Endodermal cell (in vitro differentiated cells): ENCODE data around the gene DPM3. TPM values are rescaled to one million over a fixed set of nuclear protein-coding genes. Genes with fewer than 3 reads are reported as not detected.

Source experiments
- DNase-seq: peaks from one replicate; pipeline ENCODE4 v3.0.0-alpha.2; 2017
- H3K27ac ChIP-seq: 2 replicates; pipeline ENCODE4 v1.5.1; 2013; ENCODE audit warnings: mild to moderate bottlenecking, low read depth, low read length, moderate library complexity
- H3K27me3 ChIP-seq: 2 replicates; pipeline ENCODE4 v1.6.1; 2013; ENCODE audit warnings: mild to moderate bottlenecking, low read length, moderate library complexity; ENCODE audit not compliant: insufficient read depth, control insufficient read depth, poor library complexity, severe bottlenecking
- H3K36me3 ChIP-seq: 2 replicates; pipeline ENCODE4 v1.7.0; 2013; ENCODE audit warnings: mild to moderate bottlenecking, low read length, moderate library complexity; ENCODE audit not compliant: control insufficient read depth, insufficient read depth
- H3K4me1 ChIP-seq: one replicate; pipeline ENCODE4 v1.7.0; 2013; ENCODE audit warnings: low read length; ENCODE audit not compliant: control insufficient read depth, insufficient read depth
- H3K4me3 ChIP-seq: 2 replicates; pipeline ENCODE4 v1.5.1; 2013; ENCODE audit warnings: mild to moderate bottlenecking, low read length, moderate library complexity
- H3K9ac ChIP-seq: 2 replicates; pipeline ENCODE4 v1.6.1; 2013; ENCODE audit warnings: mild to moderate bottlenecking, low read length, moderate library complexity; ENCODE audit not compliant: poor library complexity, severe bottlenecking; ENCODE audit errors: extremely low read depth
- H3K9me3 ChIP-seq: 2 replicates; pipeline ENCODE4 v1.6.1; 2013; ENCODE audit warnings: mild to moderate bottlenecking, low read length, moderate library complexity; ENCODE audit not compliant: control insufficient read depth
- H3K27ac Mint-ChIP-seq: 2 replicates; pipeline ENCODE4 v1.8.0; 2020; ENCODE audit warnings: mixed read lengths
- H3K27me3 Mint-ChIP-seq: 2 replicates; pipeline ENCODE4 v1.8.0; 2021; ENCODE audit warnings: mild to moderate bottlenecking, mixed read lengths; ENCODE audit not compliant: insufficient read depth
- H3K36me3 Mint-ChIP-seq: 2 replicates; pipeline ENCODE4 v1.8.0; 2020; ENCODE audit warnings: low read depth, mixed read lengths
- H3K4me1 Mint-ChIP-seq: 2 replicates; pipeline ENCODE4 v1.8.0; 2020; ENCODE audit warnings: mixed read lengths
- H3K4me3 Mint-ChIP-seq: 2 replicates; pipeline ENCODE4 v1.8.0; 2020; ENCODE audit warnings: mild to moderate bottlenecking, moderate library complexity, mixed read lengths
- H3K9me3 Mint-ChIP-seq: 2 replicates; pipeline ENCODE4 v1.8.0; 2020; ENCODE audit warnings: mild to moderate bottlenecking, mixed read lengths
- WGBS, 2 experiments: methylation state at CpG; one replicate each; pipeline versions ENCODE4 v1.1.5 to v1.1.7; 2013; ENCODE audit warnings: missing lambda C conversion rate in 2 of 2, mixed read lengths in 1 of 2; ENCODE audit not compliant: insufficient coverage in 1 of 2, insufficient read length in 1 of 2; 5-methylcytosine and 5-hydroxymethylcytosine counted together
- total RNA-seq, 2 donors: library from RNA; stranded (reverse); fragmentation: NEBNext Ultra II Directional in 1 of 2; extraction: Animal tissue kit (Norgen Biotek cat#: 25700) in 1 of 2; gene quantifications; 2 replicates in 1 of 2; 3 replicates in 1 of 2; pipeline ENCODE4 v1.2.1, GENCODE V29; 2021
- TF ChIP-seq, protein P1 (sequence below): fragments of 200-600 bp; sonication (generic); conservative IDR thresholded peaks from 2 replicates; pipeline ENCODE4 v1.5.0; 2021; ENCODE audit warnings: antibody characterized with exemption, mild to moderate bottlenecking

The DPM3 gene
- total RNA-seq, 2 donors from 2014 or later: 48.8 to 73.4 TPM

GRCh38 chr1:155126556-155127104, 13.7 kb downstream of the DPM3 start:
- no peaks in the 10 kb centered on the region for H3K36me3 ChIP-seq
- DNase-seq: peak; percentile 81
- peaks cover 17% of the 10 kb centered on the region for H3K4me1 ChIP-seq
- peaks cover 90% of the 10 kb centered on the region for H3K27me3 Mint-ChIP-seq
- H3K4me3 Mint-ChIP-seq: peak overlapping the region; percentile 50
- peaks cover 72% of the 10 kb centered on the region for H3K27me3 ChIP-seq
- 1 to 3% methylated on average over 19 to 32 of the region's 32 CpGs for WGBS, 2 experiments
- TF ChIP-seq, protein P1, sequence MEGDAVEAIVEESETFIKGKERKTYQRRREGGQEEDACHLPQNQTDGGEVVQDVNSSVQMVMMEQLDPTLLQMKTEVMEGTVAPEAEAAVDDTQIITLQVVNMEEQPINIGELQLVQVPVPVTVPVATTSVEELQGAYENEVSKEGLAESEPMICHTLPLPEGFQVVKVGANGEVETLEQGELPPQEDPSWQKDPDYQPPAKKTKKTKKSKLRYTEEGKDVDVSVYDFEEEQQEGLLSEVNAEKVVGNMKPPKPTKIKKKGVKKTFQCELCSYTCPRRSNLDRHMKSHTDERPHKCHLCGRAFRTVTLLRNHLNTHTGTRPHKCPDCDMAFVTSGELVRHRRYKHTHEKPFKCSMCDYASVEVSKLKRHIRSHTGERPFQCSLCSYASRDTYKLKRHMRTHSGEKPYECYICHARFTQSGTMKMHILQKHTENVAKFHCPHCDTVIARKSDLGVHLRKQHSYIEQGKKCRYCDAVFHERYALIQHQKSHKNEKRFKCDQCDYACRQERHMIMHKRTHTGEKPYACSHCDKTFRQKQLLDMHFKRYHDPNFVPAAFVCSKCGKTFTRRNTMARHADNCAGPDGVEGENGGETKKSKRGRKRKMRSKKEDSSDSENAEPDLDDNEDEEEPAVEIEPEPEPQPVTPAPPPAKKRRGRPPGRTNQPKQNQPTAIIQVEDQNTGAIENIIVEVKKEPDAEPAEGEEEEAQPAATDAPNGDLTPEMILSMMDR: no peak
- H3K9me3 ChIP-seq: no peaks in the 10 kb centered on the region
- H3K4me3 ChIP-seq: peak overlapping the region; percentile 78
- H3K27ac ChIP-seq: no peak overlapping the region
- peaks cover 1% of the 10 kb centered on the region for H3K36me3 Mint-ChIP-seq
- no peak overlapping the region for H3K27ac Mint-ChIP-seq
- peak overlapping the region; percentile 15 for H3K9ac ChIP-seq
- H3K4me1 Mint-ChIP-seq: peaks cover 36% of the 10 kb centered on the region
- H3K9me3 Mint-ChIP-seq: no peaks in the 10 kb centered on the region

DNA sequence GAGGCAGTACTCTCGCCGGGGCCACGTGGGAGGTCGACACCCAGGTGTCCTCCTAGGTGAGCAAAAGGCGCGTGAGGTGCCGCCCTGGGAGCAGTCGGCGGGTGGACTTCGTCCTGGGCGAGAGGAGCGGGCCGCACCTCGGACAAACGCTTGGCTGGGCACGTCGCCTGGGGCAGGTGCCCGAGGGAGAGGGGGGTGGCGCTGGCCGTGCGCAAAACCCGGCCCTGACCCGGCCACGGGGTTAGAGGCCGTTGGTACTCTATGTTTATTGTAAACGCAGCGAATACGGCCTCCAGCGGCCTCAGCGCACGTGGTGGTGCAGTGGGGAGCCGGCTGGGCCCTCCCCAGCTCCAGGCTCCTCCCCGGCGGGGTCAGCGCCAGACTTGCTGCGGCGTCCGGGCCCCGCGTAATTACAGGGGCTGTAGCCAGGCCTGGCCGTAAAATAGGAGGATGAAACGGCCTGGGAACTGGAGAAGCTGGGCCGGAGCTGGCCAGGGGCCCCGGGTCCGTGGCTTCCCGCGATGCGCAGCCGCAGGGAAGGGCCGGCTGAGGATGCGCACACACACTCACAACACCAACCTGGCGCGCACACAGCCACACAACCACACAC, 14.3 kb downstream of the DPM3 start:
- Histone ChIP-seq H3K27me3 (peaks cover 74% of the 10 kb centered on the region), H3K9ac (no peak overlapping the region), H3K36me3 (no peaks in the 10 kb centered on the region), H3K27ac (no peak overlapping the region), H3K4me1 (peaks cover 17% of the 10 kb centered on the region), H3K4me3 (peak overlapping the region; percentile 78), H3K9me3 (no peaks in the 10 kb centered on the region)
- DNase-seq: peak; percentile 70
- H3K27me3 Mint-ChIP-seq: peaks cover 90% of the 10 kb centered on the region
- TF ChIP-seq, protein P1: no peak
- H3K36me3 Mint-ChIP-seq: no peaks in the 10 kb centered on the region
- H3K9me3 Mint-ChIP-seq: no peaks in the 10 kb centered on the region
- 8 to 9% methylated on average over 18 to 53 of the region's 53 CpGs for WGBS, 2 experiments
- H3K4me3 Mint-ChIP-seq: peak overlapping the region; percentile 50
- H3K4me1 Mint-ChIP-seq: peaks cover 36% of the 10 kb centered on the region
- no peak overlapping the region for H3K27ac Mint-ChIP-seq

DNA sequence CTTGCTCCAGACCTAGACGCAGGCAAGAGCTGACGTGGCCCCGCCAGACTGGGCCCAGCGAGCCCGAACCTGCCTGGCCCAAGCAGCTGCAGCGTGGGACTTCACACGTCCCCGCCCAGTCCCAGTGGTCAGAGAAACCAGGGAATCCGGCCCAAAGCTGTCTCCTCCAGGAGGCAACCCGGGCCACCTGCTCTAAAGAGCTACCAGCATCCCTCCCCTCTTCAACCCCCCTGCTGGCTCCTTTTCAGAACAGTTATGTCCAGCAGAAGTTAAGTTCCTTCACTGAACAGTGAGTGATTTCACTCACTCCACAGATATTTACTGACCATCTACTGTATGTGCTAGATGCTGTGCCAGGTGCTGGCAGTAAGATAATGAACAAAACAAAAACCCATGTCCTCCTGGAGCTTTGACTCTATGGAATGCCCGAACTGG, 14.8 kb downstream of the DPM3 start:
- H3K4me3 Mint-ChIP-seq: peak overlapping the region; percentile 50
- 56 to 100% methylated on average over 3 to 11 of the region's 11 CpGs for WGBS, 2 experiments
- H3K27ac Mint-ChIP-seq: no peak overlapping the region

More for the DNA sequence above, 14.8 kb downstream of the DPM3 start:
- Histone ChIP-seq H3K36me3 (no peaks in the 10 kb centered on the region), H3K4me3 (no peak overlapping the region), H3K9ac (no peak overlapping the region), H3K9me3 (no peaks in the 10 kb centered on the region), H3K27ac (no peak overlapping the region), H3K4me1 (peaks cover 17% of the 10 kb centered on the region), H3K27me3 (peaks cover 76% of the 10 kb centered on the region)
- peaks cover 89% of the 10 kb centered on the region for H3K27me3 Mint-ChIP-seq
- H3K9me3 Mint-ChIP-seq: no peaks in the 10 kb centered on the region
- TF ChIP-seq, protein P1: no peak
- H3K4me1 Mint-ChIP-seq: peaks cover 33% of the 10 kb centered on the region
- peak; percentile 58 for DNase-seq
- no peaks in the 10 kb centered on the region for H3K36me3 Mint-ChIP-seq
